ENCODE measurements around the gene HS6ST3. TPM values are rescaled to one million over a fixed set of nuclear protein-coding genes. Genes with fewer than 3 reads are reported as not detected.

Gene HS6ST3
- not detected in 2 replicates for total RNA-seq

GRCh38 chr13:96089749-96090239 lies at the start of gene HS6ST3:
TSS of gene HS6ST3 (plus strand) at chr13:96090107.

GRCh38 chr13:96053003-96053703 lies 36.8 kb upstream of the HS6ST3 start, which contains the start of gene UGGT2:
TSS of gene UGGT2 (minus strand) at chr13:96053401. CDS start at chr13:96053312, 89 bp downstream.

Other genes starting within 250 kb of the HS6ST3 start
- gene UGGT2, start 36.7 kb upstream of the HS6ST3 start, total RNA-seq: 39.0 and 50.0 TPM in 2 replicates